A549 treated with AZD2906 at 1 μM for 4 hours (cell line): ENCODE data around the gene ACTG2. TPM values are rescaled to one million over a fixed set of nuclear protein-coding genes. Genes with fewer than 3 reads are reported as not detected.

ENCODE experiments used
- total RNA-seq: library from RNA; stranded (reverse); fragments of 200-300 nt; extraction: Qiagen RNA extraction; gene quantifications from 5 replicates; pipeline ENCODE4 v1.2.3, GENCODE V29; 2022

Gene ACTG2
- 0.26 to 0.40 TPM (median 0.31 TPM) in 5 replicates for total RNA-seq

GRCh38 chr2:73892631-73893329 lies at the start of gene ACTG2:
TSS of gene ACTG2 (plus strand) at chr2:73893008. CDS start at chr2:73901312, 8,304 bp downstream.

GRCh38 chr2:73926493-73927327 lies 33.9 kb downstream of the ACTG2 start, which contains the start of gene DGUOK:
TSS of gene DGUOK (plus strand) at chr2:73926880. CDS start at chr2:73926911, 31 bp downstream.

Other genes starting within 250 kb of the ACTG2 start
- 70.9 to 81.8 TPM (median 73.9 TPM) in 5 replicates for gene TPRKB, start 155.7 kb upstream of the ACTG2 start, total RNA-seq
- 37.2 to 42.6 TPM (median 39.3 TPM) in 5 replicates for gene DUSP11, start 112.9 kb upstream of the ACTG2 start, total RNA-seq
- not detected in 5 replicates for gene C2orf78, start 108.8 kb upstream of the ACTG2 start, total RNA-seq
- 47.5 to 53.5 TPM (median 51.6 TPM) in 5 replicates for gene STAMBP, start 64.0 kb upstream of the ACTG2 start, total RNA-seq
- gene DGUOK, start 33.9 kb downstream of the ACTG2 start, total RNA-seq: 153 to 170 TPM (median 160 TPM) in 5 replicates
- 8.4 to 10.7 TPM (median 9.9 TPM) in 5 replicates for gene TET3, start 91.9 kb downstream of the ACTG2 start, total RNA-seq